IPS DF 19.7 (cell line): ENCODE measurements around the gene NCOA1.
"Not testable (repeated sequence)": the region's sequence is repeated elsewhere in the genome, so short reads cannot be mapped to it uniquely, and the experiment has no call there.

Experiments used
- DNase-seq: peaks from one replicate; pipeline ENCODE4 v3.0.0-alpha.2; 2013; ENCODE audit warnings: low read depth, low spot score

NCOA1 gene

GRCh38 chr2:24505534-24506275 lies 14.7 kb downstream of the NCOA1 start:
- no peak for DNase-seq

DNA sequence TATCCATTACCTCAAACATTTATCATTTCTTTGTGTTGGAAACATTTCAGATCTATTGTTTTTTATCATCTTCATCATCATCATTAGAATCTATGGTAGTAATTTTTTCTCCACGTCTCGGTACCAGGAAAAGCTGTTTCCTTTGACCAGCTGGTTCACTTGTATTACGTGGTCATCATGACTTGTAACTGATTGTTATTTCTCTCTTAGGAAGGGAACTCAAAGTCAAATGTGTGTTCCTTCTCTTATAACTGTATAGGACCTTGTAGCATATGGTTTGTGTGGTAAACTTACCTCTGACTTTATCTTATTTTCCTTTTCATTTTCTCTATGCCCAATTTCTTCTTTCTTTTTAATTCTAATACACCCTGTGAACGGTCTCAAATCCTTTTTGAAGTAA lies 16.5 kb downstream of the NCOA1 start:
- no peak for DNase-seq

DNA sequence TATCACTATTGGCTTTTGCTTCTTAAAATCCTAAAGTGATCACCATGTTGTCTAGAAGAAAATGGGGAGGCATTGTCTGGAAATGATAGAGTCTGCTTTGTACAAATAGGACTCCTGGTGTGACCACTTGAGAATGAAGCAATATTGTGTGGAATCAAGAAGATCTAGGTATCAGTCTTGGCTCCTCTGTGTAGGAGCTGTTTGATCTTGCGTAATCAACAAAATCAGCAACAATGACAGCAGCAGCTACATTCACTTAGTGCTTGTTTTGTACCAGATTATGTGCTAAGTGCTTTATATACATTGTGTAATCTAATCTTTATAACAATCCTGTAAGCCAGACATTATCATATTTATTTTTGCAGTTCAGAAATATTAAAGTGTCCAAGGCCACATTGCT lies 17.8 kb downstream of the NCOA1 start:
- DNase-seq: no peak

- DNase-seq: no peak
Measured at GRCh38 chr2:24509425-24509824, 18.4 kb downstream of the NCOA1 start.

GRCh38 chr2:24509840-24510239 lies 18.8 kb downstream of the NCOA1 start:
- no peak for DNase-seq

DNA sequence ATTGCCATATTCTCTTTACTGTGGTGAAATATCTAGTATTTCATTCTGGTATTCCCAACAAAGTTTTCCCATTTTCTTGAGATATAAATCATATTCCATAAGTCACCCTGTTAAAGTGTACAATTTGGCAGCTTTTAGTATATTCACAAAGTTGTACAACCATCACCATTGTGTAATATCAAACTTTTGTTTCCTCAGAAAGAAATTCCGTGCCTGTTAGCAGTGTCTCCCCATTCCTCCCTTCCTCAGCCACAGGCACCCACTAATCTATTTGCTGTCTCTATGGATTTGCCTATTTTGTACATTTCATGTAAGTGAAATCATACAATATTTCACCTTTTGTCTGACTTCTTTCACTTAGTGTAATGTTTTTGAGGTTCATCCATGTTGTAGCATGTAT lies 19.7 kb downstream of the NCOA1 start:
- DNase-seq: no peak

DNA sequence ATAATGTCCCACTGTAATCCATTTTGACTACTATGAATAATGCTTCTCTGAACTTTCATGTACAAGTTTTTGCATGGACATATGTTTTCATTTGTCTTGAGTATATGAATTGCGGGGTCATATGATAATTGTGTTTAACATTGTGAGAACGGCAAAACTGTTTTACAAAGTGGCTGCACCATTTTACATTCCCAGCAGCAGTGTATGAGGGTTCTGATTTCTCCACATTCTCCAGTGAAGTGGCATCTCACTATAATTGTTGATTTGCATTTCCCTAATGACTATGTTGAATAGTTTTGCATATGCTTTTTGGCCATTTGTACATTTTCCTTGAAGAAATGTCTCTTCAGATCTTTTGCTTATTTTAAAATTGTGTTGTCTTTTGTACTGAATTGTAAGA lies 20.1 kb downstream of the NCOA1 start:
- no peak for DNase-seq

DNA sequence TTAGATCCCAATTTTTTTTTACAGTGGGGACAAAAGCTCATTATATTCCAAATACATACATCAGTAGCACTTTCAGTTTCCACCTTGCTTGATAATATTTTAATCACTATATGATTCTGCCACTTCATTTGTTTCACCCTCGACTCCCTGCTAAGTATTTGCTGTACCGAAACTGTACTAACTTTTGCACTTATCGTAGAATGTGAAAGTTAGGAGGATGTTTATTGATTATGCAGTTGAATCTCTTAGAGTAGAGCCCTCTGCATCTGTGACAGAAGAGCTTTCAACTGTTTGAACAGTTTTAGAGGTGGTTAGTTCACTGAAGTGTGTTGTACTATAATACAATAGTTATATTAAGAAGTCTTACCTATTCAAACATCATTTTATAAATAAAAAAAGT lies 20.8 kb downstream of the NCOA1 start:
- DNase-seq: no peak

GRCh38 chr2:24512404-24512803 lies 21.4 kb downstream of the NCOA1 start:
- no peak for DNase-seq

DNA sequence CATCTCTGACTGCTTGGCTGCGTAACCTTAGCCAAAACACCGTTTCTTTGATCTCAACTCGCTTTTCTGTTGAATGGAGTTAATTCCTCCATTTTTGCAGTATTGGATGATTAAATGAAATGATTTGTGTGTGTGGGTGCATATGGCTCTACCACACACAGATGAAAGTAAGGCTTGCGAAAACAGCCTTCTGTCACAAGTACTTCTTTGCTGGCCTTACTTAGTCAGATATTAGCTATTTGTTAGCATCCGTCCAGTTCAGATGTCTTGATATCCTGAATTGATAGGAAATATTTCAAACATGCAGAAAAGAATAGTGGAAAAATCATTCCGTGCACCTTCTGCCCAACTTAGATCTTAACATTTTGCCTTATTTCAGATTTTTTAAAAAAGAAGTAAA lies 21.8 kb downstream of the NCOA1 start:
- no peak for DNase-seq

DNA sequence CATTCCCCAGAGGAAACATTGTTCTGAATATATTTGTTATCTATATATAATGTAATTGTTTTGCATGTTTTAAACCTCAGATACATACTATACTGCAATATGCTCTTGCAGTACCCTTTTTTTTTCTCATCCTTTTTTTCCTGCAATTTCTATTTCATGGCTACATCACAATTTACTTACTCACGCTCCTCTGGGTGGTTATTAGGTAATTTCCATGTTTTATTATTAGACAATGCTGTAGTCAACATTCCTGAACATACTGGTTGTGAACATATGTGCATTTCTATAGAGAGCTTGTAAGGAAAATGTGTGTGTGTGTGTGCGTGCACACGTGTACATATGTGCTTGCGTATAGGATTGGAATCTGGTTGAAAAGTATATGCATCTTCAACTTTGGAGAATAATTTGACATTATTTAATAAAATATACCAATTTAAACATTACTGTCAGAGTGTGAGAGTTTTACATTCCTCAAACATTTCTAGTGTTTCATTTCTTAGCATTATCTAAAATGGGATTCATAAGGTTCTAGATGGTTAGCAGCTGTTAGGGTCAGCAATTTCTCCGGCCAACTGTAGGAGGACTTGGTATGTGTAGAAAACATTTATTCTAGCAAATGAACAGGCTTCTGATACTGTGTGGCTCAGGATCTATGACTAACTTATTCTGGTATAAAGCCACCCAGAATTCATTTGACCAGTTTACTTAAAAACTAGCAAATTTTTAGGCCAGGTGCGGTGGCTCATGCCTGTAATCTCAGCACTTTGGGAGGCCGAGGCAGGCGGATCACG lies 22.4 kb downstream of the NCOA1 start:
- DNase-seq: no peak

- DNase-seq: no peak
Measured at GRCh38 chr2:24514820-24515219, 23.8 kb downstream of the NCOA1 start.

- DNase-seq: no peak
Measured at GRCh38 chr2:24515335-24515734, 24.3 kb downstream of the NCOA1 start.

GRCh38 chr2:24515831-24516230 lies 24.8 kb downstream of the NCOA1 start:
- no peak for DNase-seq

- no peak for DNase-seq
Measured at GRCh38 chr2:24517247-24517646, 26.2 kb downstream of the NCOA1 start.

- DNase-seq: no peak
Measured at GRCh38 chr2:24520175-24520574, 29.1 kb downstream of the NCOA1 start.

DNA sequence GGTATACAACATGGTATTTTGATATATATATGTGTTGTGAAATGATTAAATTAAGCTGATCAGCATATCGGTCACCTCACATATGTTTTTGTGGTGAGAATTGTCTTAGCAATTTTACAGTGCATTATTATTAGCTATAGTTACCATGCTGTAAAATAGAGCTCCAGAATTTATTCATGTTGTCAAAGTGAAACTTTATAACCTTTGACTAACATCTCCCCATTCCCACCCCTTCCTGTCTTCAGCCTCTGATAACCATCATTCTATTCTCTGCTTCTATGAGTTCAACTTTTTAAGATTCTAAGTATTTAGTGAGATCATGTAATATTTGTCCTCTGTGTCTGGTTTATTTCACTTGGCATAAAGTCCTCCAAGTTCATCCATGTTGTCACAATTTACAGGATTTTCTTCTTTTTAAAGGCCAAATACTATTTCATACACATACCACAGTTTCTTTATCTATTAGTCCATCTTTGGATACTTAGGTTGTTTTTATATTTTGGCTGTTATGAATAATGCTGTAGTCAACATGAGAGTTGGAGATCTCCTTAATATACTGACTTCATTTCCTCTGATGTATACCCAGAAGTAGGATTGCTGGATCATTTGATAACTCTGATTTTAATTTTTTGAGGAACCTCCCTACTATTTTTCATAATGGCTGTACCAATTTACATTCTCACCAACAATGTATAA lies 30.3 kb downstream of the NCOA1 start:
- DNase-seq: no peak

DNA sequence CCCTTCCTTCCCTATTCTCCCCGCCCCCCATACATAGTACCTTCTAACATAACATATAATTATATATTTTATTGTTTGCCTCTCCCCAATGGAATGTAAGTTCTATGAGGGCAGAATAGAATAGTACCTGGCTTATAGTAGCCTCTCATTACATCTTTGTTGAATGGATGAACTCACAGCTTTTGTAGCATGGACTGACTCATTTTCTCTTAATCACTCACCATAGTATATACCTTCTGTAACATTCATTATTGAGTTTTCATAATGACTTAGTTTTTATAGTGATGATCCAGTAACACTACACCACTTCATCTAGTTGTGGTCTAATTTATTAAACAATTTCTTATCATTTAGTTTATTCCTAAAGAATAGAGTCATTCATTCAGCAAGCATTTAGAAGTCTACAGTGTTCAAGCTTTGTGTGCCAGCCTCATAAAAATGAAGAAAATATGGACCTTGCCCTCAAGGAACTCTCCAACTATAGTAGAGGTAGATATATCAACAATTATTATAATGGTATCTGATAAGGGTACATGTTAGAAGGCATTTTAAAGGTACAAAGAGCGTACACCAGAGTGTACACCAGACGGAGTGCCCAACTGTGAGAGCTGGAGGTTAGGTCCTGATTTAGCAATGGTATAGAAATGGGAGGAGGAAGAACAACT lies 31.1 kb downstream of the NCOA1 start:
- DNase-seq: no peak

DNA sequence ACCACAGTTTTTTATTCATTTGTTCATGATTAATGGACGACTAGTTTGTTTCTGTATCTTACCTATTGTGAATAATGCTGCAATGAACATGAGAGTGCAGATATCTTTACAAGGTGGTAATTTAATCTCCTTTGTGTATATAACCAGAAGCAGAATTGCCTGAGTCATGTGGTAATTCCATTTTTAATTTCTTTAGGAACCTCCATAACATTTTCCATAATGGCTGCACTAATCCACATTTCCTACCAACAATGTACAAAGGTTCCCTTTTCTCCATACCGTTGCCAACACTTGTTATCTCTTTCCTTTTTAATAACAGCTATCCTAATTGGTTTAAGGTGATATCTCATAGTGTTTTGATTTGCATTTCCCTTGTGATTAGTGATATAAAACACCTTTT lies 36.5 kb downstream of the NCOA1 start:
- no peak for DNase-seq

GRCh38 chr2:24530796-24531195 lies 39.7 kb downstream of the NCOA1 start:
- DNase-seq: no peak

GRCh38 chr2:24531610-24532009 lies 40.6 kb downstream of the NCOA1 start:
- DNase-seq: not testable (repeated sequence)

DNA sequence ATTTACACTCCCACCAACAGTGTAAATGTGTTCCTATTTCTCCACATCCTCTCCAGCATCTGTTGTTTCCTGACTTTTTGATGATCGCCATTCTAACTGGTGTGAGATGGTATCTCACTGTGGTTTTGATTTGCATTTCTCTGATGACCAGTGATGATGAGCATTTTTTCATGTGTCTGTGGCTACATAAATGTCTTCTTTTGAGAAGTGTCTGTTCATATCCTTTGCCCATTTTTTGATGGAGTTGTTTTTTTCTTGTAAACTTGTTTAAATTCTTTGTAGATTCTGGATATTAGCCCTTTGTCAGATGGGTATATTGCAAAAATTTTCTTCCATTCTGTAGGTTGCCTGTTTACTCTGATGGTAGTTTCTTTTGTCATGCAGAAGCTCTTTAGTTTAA lies 41.0 kb downstream of the NCOA1 start:
- DNase-seq: not testable (repeated sequence)
